GM21786 (cell line): Measurements from ENCODE around the gene LIN52.

Source experiments
- ATAC-seq: cut with Tn5 transposase; IDR thresholded peaks from one replicate; pipeline ENCODE4 v1.9.1; 2021; ENCODE audit not compliant: unreplicated experiment

Gene LIN52

GRCh38 chr14:74084277-74085046, at the start of gene LIN52, which contains the start of gene ALDH6A1:
Gene LIN52, plus strand, starts transcription at chr14:74084956. Its CDS starts 19 bp downstream, at chr14:74084975.
Gene ALDH6A1, minus strand, starts transcription at chr14:74084453. Its CDS starts 59 bp downstream, at chr14:74084394.
- ATAC-seq: peak; percentile 93

GRCh38 chr14:74035556-74035955, 49.2 kb upstream of the LIN52 start:
- ATAC-seq: no peak

GRCh38 chr14:74038020-74038859, 46.5 kb upstream of the LIN52 start:
- no peak for ATAC-seq

- ATAC-seq: no peak
These were observed 42.5 kb upstream of the LIN52 start for GRCh38 chr14:74042296-74042695.

- no peak for ATAC-seq
These were observed 39.2 kb upstream of the LIN52 start for GRCh38 chr14:74045522-74045921.

GRCh38 chr14:74048281-74048680, 36.5 kb upstream of the LIN52 start:
- ATAC-seq: no peak

- no peak for ATAC-seq
These were observed 34.8 kb upstream of the LIN52 start for GRCh38 chr14:74049876-74050495.

GRCh38 chr14:74062809-74063150, 22.0 kb upstream of the LIN52 start:
- no peak for ATAC-seq

GRCh38 chr14:74064426-74064825, 20.3 kb upstream of the LIN52 start:
- ATAC-seq: no peak

- no peak for ATAC-seq
These were observed 19.9 kb upstream of the LIN52 start for GRCh38 chr14:74064883-74065282.

GRCh38 chr14:74065746-74066575, 18.8 kb upstream of the LIN52 start:
- ATAC-seq: no peak

GRCh38 chr14:74077401-74077800, 7.4 kb upstream of the LIN52 start:
- no peak for ATAC-seq

GRCh38 chr14:74080820-74081460, 3.8 kb upstream of the LIN52 start:
- no peak for ATAC-seq

GRCh38 chr14:74081491-74081890, 3.3 kb upstream of the LIN52 start:
- ATAC-seq: no peak

GRCh38 chr14:74083161-74083560, 1.6 kb upstream of the LIN52 start:
- ATAC-seq: no peak

- peak; percentile 19 for ATAC-seq
These were observed 926 bp upstream of the LIN52 start for GRCh38 chr14:74083784-74084276.

- no peak for ATAC-seq
These were observed 386 bp downstream of the LIN52 start for GRCh38 chr14:74085047-74085637.

GRCh38 chr14:74085828-74086227, 1.1 kb downstream of the LIN52 start:
- no peak for ATAC-seq

GRCh38 chr14:74089251-74090020, 4.7 kb downstream of the LIN52 start:
- ATAC-seq: no peak
